ENCODE measurements around the gene ADAMTS2.
A peak's percentile ranks its signal among the peaks of the same experiment; 100 is the strongest.

Gene ADAMTS2

GRCh38 chr5:179315356-179315890, 29.8 kb downstream of the ADAMTS2 start:
- no peak overlapping the region for H3K4me3 ChIP-seq (replicated peaks; ENCODE audit: low read depth, low read length)
- DNase-seq (ENCODE audit: extremely low read depth, low read depth) = no peak
- no peak for TF ChIP-seq CTCF (IDR thresholded peaks at IDR 0.05; ENCODE audit: low read depth, low read length, missing control alignments)

DNA sequence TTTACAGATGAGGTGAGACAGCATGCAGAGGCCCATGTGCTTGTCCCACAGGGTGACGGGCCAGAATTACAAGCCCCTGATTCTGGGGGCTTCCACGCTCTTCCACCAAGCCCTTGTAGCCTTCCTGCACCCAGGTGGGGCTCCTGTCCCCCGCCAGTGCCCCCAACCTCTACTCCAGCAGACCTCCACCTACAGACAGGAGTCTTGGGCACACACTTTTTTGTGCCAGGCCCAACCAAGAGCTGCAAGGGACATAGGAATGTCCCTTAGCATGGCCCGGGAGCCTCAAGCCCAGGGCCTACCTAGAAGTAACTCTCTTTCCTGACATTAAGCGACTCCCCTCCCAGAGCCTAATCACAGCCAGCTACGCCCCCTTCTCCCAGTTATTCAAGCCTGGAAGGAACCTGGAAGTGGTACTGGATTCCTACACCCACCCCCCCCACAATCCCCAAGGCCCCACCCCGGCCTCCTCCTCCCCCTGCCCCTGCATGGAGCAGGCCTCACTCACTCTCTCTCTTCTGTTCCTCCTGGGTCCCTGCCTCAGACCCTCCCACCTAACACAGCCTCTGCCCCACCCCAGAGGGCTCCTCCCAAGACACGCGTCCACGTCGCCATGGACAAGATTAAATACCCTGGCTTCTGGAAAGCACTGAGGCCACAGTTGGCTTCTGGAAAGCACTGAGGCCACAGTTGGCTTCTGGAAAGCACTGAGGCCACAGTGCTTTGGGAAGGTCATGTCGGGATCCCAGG, 30.5 kb downstream of the ADAMTS2 start:
- TF ChIP-seq CTCF (IDR thresholded peaks at IDR 0.05; ENCODE audit: low read depth, low read length, missing control alignments) = no peak
- no peak for DNase-seq (ENCODE audit: extremely low read depth, low read depth)
- no peak overlapping the region for H3K4me3 ChIP-seq (replicated peaks; ENCODE audit: low read depth, low read length)

DNA sequence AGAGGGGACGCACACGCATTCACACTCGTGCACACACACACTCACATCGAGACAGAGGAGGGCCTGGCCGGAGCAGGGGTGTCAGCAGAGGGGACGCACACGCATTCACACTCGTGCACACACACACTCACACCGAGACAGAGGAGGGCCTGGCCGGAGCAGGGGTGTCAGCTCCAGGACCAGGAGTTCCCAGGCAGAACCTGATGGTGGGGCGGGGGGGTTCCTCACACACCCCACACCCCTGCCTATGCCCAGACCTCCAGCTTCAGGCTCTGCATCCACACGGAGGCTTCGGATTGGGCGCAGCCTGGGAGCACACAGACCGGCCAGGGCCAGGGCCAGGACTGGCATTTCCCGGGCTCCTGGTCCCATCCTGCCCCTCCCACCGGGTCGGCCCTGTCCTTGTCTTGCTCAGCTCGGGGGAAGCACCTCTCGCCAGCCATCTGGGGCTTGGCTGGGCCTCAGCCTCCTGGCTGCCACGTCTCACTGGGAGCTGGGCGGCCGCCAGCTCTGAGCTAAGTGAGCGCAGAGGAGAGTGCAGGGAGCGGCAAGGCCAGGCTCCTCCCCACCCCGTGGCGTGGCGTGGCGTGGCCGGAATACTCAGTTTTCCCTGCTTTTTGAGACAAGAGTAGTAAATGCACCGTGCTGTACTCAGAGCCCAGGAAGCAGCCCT, 31.3 kb downstream of the ADAMTS2 start:
- DNase-seq (ENCODE audit: extremely low read depth, low read depth) = peak; percentile 75
- no peak overlapping the region for H3K4me3 ChIP-seq (replicated peaks; ENCODE audit: low read depth, low read length)
- TF ChIP-seq CTCF (IDR thresholded peaks at IDR 0.05; ENCODE audit: low read depth, low read length, missing control alignments) = no peak

DNA sequence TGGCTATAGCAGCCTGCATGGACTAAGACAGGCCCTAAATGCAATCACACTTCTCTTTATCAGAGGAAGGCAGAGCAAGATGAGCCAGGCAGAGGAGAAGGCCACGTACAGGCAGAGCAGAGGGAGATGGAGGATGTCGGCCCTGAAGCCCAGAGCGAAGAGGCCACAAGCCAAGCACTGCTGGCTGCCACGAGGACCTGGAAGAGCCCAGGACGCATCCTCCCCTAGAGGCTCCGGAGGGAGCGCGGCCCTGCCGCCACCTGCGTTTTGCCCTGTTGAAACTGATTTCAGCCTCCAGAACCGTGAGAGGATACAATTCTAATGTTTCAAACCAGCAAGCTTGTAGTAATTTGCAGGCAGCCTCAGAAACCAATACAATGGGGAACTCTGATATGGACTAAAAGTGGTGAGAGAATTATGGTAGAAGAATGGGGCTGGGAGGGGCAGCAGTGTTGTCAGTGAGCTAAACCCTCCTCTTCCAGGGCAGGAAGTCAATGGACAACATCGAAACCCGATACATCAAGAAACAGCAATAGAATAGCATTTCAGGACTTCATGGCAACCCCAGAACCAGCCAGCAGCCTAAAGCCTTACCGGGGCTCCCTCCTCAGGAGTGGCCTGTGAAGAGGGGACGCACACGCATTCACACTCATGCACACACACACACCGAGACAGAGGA, 32.6 kb downstream of the ADAMTS2 start:
- DNase-seq (ENCODE audit: extremely low read depth, low read depth) = no peak
- H3K4me3 ChIP-seq (replicated peaks; ENCODE audit: low read depth, low read length) = no peak overlapping the region
- no peak for TF ChIP-seq CTCF (IDR thresholded peaks at IDR 0.05; ENCODE audit: low read depth, low read length, missing control alignments)

GRCh38 chr5:179311581-179311980, 33.7 kb downstream of the ADAMTS2 start:
- TF ChIP-seq CTCF (IDR thresholded peaks at IDR 0.05; ENCODE audit: low read depth, low read length, missing control alignments) = no peak
- DNase-seq (ENCODE audit: extremely low read depth, low read depth) = no peak
- no peak overlapping the region for H3K4me3 ChIP-seq (replicated peaks; ENCODE audit: low read depth, low read length)

GRCh38 chr5:179311091-179311470, 34.2 kb downstream of the ADAMTS2 start:
- DNase-seq (ENCODE audit: extremely low read depth, low read depth) = no peak
- TF ChIP-seq CTCF (IDR thresholded peaks at IDR 0.05; ENCODE audit: low read depth, low read length, missing control alignments) = no peak
- H3K4me3 ChIP-seq (replicated peaks; ENCODE audit: low read depth, low read length) = no peak overlapping the region
